Activated T-cell treated with anti-CD3 and anti-CD28 coated beads for 1 hour (primary cell): Measurements from ENCODE around the gene THSD4.
"Not testable (repeated sequence)": the region's sequence is repeated elsewhere in the genome, so short reads cannot be mapped to it uniquely, and the experiment has no call there.

ENCODE experiments used
- DNase-seq: peaks from one replicate; pipeline ENCODE4 v3.0.0-alpha.2; 2020; ENCODE audit warnings: low read depth

THSD4 gene

DNA sequence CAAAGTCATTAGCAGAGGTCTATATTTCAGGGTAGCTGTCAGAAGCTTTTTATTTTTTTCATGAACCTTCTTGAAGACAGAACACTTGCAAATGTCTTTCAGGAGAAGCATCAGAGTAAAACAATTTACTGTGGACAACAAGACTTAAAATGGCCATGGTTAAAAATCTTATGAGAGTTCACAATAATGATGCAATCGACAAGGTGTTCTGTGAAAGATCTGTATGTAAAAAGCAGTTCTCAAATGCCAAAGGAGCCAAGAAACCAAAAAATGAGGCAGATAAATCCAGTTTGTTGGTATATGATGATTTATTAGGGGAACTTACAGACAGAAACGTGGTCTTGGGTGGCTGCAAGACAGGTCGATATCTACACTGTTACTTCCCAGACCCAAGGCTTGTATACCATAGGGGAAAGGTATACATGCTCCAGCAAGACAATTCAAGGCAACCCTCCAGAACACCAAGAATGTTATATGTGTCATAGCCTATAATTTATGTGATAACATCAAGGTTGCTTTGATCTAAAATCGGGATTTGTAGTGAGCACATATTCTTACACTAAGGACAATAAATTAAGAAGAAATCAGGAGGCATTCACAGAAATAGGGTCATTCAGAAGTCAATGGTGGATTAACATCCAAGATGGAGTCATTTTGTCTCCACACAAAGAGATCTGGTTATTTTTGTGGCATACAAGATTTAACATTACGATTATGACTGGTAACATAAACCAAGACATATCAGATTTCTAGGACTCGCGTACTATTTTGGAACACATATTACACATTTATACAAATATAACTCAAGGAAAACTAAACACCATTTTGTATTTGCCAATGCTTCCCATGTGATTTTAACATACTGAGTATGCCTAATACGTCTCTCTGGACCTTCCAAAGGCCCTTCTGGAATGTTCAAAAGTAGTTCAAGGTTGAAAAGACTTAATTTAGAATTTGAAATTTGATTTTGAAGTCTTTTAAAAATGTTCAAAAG is 316.4 kb downstream of the THSD4 start:
- DNase-seq, result no peak

DNA sequence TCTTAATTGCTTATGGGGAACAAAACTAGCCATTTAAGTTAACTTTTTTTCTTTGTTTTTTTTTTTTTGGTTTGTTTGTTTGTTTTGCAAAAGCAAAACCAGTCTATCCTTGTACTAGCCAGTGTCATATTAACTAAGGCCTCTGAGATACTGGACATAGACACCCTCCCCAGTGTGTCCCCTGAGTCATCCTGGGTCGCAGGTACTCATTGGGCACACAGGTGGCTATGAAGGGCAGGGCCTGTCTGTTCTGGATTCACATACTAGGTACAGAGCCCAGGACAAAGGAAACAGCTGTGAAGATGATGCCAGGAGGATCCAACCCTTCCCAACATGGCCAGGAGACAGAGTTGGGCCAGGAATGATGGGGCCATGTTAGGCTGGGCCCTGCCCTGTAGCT is 318.1 kb downstream of the THSD4 start:
- DNase-seq, result no peak

DNA sequence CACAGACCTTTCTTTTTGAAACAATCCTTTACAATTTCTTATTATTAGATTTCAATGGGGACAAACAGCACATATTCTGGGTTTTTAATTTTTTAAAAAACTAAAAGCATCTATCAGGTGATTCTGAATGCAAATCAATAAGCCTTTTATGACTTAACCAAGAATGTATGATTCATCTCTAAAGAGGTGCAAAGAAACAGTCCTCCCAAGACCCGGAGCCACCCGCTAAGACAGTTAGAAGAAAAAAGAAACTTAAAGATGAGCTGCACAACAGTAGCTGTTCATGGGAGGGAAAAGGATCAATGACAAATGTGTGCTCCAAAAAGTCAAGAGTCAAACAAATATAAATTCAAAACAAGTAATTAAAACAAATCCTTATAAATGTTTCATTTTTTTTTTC is 319.5 kb downstream of the THSD4 start:
- no peak for DNase-seq

DNA sequence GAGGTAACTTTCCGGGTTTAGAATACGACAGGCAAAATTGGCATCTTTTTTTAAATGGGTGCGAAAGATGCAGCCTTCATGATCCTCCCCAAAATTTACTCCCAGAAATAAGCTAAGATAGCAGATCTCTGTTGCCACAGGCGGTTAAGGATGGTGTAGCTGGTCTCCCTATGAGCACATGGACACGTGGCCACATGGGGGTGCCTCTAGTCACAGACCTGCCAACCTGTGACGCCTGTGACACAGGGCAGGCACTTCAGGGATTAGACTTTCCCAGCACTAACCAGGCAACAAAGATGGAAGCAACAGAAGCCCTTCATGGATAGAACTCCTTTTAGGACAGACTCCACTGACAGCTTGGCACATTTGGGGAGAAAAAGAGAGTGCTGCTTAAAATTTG is 320.3 kb downstream of the THSD4 start:
- DNase-seq, result no peak

DNA sequence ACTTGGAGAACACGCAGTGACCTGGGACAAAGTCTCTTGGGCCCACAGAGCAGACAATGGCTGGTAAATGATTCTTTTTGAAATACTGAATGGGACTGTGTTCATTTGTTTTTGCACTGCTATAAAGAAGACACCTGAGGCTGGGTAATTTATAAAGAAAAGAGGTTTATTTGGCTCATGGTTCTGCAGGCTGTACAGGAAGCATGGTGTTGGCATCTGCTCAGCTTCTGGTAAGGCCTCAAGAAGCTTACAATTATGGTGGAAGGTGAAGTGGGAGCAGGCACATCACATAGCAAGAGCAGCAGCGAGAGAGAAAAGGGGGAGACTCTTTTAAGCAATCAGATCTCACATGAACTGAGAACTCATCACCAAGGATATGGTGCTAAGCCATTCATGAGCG is 321.6 kb downstream of the THSD4 start:
- no peak for DNase-seq

DNA sequence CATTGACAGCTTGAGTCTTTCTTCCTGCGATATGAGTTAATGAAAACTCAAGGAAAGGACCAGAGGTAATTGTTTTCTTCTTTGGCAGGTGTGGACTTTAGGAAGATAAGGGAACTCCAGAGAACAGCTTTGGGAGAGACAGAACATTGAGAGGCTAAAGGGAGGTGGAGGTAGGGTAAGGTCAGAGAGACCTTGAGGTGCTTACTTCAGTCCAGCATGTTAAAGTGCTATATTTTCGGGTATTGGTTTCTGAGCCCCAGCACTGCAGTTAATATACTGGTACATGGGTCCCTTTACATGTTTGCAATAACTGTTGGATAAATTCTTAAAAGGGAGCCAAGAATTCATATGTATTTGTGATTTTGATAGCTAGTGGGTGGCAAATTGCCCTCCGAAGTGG is 322.1 kb downstream of the THSD4 start:
- DNase-seq, result no peak

DNA sequence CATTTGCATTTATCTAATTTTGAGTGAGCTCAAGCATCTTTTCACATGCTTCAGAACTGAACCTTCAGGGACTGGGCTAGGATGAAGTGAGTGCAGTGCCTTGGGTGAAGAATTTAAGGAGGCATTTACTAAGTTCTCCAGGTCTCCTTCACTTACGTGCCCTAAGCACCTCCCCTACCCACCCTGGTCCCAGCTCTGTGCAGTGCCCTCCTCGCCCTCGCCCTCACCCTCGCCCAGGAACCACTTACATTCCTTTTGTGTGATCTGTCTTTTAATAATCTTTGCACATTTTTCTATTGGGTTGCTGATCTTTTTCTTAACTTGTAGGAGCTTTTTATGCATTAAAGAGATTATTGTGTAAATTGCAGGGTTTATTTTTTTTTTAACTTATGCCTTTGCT is 322.6 kb downstream of the THSD4 start:
- no peak for DNase-seq

DNA sequence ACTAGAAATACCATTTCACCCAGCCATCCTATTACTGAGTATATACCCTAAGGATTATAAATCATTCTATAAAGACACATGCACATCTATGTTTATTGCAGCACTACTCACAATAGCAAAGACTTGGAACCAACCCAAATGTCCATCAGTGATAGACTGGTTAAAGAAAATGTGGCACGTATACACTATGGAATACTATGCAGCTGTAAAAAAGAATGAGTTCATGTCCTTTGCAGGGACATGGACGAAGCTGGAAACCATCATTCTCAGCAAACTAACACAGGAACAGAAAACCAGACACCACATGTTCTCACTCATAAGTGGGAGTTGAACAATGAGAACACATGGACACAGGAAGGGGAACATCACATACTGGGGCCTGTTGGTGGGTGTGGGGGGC is 324.2 kb downstream of the THSD4 start:
- not testable (repeated sequence) for DNase-seq

DNA sequence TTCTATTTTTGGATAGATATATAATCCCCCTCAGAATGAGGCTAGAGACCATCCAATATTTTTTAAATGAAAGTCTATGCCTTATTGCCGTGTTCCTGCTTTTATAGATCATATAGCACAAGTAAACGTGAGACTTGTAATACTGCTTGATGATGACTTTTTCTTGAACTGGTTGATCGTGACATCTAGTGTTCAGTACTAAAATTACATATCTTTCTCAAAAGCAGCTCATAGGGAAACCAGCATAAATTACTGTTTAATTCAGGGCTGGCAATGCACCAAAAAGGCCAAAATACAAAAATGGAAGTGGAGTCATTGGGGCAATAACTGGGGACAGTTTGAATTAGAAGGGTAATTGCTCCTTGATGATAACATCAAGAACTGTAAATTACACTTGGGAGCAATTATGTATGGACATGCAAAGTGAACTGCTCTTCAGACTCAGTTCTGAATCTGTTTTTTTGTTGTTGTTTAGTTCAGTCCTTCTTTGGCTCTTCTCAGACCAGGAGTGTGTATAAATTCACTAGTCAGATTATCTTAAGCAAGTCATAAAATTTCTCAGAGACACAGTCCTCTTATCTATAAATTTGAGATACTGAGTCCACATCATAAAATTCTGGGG is 325.3 kb downstream of the THSD4 start:
- no peak for DNase-seq

DNA sequence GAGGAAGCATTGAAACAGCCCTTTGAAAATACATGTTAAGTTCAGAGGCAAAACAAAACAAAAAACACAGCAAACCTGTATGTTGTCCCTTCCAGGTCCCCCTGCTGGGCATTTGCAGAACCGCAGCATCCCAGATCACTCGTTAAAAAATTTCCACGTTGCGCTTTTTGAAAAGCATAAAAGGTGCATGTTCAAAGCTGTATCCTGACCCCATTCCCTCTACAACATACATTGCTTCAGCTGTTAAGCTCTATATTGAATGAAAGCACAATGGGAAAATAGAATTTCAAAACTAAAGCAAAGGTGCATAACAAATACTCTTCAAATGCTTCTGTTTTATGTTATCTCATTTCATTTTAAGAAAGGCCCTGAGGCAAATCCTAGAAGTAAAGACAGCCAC is 328.3 kb downstream of the THSD4 start:
- DNase-seq, result peak; percentile 25

DNA sequence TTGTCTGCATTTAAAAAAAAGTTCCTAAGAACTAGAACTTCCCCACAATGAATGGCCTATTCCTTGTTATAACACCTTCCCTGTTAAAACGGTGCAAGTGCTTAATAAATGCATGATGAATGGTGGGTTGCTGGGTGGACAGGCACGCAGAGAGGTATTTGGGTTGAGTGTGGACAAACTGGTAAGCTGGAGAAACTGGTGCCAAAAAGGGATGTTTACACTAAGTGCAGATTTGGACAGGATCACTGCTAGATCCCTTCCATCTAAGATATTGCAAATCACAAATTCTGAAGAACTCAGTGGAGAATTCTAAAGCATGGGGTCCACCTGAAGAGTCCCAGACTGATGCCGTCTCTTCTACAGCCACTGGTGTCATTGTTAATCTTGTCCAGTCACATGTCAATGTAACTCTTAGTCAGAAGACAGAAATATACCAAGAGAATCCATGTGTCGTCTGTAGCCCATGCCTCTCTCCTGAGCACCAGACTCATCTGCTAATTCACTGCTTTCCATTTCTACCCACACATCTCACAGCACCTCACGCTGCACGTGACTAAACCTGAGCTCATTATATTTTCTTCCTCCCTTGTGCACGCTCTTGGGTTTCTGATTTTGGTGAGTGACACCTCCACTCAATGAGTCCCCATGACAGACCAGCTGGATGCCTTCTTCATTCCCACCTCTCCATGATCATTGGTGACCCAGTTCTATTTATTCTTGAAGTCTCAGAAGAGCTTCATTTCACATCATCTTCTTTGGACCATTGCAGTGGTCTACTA is 328.9 kb downstream of the THSD4 start:
- no peak for DNase-seq

DNA sequence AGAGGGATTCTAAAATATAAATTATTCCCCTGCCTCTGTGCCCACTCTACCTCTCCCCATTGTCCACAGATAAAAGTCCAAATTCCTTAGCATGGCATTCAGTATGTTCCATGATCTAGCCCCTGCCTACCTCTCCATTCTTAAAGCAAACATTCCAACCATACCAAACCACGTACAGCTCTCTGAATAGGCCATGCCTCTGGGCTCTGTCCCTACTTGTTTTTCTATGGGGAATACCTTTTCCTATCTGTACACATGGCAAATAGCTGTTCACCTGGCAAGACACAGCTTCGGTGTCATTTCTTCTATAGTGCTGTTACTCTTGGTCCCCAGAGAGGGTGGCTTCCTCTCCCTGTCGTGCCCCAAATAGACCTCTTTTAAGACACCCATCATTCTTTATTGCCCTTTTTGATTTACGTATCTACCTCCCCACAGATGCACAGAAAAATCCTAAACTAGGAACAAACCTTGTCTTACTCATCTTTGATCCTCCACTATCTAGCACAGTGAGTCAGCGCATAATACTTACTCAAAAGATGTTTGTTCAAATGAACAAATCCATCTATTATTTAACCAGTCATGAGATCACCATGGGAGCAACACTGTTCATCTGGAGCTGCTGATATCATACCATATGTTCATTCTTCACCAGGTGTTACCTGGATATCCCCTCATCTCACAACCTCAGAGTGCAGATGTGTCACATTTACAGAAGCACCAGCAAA is 329.8 kb downstream of the THSD4 start:
- DNase-seq, result no peak

DNA sequence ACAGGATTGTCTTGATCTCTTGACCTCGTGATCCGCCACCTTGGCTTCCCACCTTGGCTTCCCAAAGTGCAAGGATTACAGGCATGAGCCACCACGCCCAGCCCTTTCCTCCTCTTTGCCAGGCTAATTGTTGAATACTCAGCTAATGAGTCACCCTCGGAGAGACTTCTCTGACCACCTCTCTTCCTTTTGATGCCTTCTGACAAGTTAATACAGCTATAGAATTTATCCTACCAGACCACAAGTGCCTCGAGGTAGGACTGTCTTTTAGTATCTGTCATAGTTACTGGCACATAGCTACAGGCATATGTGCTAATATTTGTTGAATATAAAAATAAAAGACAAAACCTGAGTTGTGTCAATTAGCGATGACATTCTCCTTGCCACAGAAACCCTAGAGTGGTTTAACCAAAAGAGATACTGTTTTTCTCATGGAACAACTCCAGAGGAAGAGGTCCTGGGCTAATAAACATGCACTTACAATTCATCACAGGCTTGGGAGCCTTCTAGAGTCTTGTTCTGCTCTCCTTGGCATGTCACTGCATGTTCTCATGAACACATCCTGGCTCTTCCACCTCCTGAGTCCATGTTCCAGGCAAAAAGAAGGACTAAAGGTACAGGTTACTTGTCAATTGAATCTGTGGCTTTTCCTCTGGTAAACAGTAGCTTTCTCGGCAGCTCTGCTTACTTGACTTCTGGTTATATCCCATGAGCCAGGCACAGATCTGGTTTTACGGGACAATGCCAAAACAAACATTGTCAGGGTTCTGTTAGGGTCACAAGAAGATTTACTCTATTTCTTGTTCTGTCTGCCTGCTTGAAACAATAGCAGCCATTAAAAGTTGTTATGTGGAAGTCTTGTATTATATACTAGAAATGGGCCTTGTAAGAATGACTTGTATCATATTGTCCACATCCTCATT is 332.3 kb downstream of the THSD4 start:
- no peak for DNase-seq

DNA sequence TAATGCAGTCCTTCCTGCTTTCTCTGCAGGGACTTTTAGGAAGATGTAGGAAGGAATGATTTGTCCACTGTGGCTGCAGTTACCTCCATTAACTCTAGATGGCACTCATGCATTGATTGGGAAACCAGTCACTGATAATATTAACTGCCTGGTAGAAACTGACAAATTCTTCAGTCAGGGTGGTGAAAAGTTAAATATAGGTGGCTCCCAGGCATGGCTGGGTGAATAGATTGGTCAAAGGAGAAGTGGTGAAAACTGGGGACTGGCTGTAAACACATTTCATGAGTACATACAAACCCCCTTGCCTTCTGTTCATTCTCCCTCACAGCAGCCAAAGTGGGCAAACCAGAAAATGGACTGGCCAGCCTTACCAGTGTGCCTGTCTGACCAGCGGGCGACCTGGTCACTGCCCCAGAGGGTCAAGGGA is 333.4 kb downstream of the THSD4 start:
- DNase-seq, result no peak

DNA sequence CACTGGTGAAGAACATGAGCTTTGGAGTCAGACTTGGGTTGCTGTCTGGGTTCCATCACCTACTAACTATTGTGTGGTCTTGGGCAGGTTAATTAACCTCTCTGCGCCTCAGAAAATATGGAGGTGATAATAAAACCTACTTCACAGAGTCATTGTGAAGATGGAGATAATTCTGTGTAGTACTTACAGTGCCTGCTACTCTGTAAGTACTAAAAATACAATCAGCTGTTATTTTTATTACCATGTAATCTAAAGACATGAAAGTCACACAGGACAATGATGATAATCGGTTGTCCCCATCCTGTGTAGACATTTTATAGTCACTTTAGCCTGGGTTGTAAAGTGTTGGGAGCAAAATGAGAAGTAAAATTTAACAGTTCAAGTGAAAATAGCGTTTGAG is 334.1 kb downstream of the THSD4 start:
- DNase-seq, result no peak

DNA sequence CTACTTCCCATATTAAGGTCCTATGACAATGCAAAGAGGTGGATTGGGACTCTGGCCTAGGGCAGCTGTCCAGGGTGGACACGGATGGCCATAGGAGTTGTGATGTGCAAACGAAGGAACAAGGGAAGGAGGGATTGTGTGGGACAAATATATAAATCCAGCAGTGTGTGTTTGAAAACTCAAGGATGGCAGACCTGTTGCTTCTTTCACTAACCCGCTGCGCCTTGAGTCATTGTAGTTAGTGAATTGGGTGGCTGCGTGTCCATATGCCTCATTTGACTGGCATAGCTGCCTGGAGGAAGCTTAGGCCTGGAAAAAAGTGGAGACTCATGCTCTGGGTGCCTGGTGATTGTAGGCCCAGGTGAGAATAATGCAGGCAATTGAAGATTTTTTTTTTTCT is 334.7 kb downstream of the THSD4 start:
- DNase-seq, result no peak

DNA sequence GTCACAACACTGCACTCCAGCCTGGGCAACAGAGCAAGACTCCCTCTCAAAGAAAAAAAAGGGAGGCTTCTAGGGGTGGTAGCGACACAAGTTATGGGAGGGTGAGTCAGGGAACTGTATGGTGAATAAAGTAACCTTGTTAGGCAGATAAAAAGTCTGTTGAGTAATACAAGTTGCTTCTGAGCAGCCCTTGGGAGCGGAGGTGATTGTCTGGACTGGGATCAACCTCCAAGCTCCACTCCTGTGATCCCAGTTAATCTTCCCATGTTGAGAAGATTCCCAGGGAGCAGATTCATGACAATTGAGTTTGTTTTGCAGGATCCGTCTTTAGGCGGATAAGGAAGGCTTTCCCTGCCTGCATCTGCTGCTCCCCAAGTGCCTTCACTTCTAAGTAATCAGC is 335.9 kb downstream of the THSD4 start:
- DNase-seq, result no peak

DNA sequence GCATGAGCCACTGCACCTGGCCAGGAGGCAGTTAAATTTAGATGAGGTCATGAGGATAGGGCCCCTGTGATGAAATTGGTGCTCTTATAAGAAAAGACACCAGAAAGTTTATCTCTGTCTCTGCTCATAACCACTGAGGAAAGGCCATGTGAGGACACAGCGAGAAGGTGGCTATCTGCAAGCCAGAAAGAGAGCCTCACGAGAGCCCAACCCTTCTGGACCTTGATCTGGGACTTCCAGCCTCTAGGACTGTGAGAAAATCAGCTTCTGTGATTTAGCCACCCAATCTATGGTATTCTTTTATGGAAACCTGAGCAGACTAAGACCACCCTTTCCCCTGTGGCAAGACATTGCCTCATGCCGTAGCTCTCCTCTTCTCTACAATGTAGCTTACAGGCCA is 337.6 kb downstream of the THSD4 start:
- no peak for DNase-seq

DNA sequence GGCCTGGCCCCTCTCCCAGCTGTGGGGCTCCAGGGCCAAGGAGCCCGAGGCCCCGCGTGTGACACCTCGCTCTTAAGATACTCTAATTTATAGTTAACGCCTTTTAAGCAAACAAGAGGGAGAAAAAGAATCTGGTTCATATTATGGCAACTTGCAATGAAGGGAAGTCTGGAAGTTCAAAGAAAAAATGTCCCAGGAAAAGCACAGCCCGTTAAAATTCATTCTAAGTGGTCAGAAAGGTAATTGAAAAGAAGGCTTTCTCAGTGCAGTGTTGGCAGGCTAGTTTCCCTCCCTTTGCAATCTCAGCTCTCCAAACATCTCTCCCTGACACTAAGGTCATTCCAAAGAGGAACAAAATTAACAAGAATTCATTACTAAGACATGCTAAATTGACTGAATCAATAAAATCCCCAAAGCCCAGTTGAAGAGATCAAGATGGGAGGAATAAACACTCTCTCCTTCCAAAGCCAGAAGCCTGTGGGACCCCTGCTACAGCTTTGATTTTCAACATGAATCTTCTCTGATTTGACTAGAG is 339.3 kb downstream of the THSD4 start:
- DNase-seq, result no peak

DNA sequence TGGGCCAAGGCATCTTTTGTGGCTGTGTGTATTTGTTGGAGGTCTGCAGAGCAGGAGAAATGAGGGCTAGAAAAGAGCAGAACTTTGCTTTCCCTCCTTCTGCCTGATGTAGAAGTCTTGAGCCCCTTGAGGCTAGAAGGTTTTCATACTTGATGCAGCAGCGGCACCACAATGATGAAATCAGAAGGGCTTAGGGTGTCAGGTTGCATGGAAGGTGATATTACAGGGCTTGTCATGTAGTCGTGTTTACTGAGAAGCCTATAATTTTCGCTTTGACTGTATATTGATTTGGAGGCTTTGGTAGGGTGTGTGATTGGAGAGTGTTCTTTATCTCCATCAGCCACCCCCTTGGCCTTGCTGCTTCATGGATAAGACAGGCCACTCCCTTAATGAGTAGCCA is 339.8 kb downstream of the THSD4 start:
- no peak for DNase-seq

DNA sequence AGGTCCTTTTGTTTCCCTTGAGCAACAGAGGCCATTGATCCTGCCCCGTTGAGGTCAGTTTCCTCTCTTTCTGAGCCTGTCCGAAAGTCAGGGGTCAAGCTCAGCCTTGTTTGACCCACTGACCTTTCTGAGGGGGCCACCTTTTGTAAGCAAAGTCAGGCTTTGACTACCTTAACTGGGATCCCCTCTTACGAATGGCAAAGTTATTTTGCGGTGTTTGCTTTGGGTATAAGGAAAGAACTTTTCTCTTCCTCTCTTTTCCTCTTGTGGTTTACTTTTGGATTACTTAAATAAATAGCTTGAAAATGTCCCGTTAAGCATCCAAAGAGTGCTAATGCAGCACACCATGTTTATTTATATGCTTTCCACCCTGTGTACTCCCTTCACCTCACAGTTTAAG is 340.6 kb downstream of the THSD4 start:
- no peak for DNase-seq
